K562 (cell line): ENCODE data around the gene ABCC10. TPM values are rescaled to one million over a fixed set of nuclear protein-coding genes. Genes with fewer than 3 reads are reported as not detected.
A peak's percentile ranks its signal among the peaks of the same experiment; 100 is the strongest.

Source experiments
- ESRRA ChIP-seq: fragments of 450-650 bp; IDR thresholded peaks from 2 replicates; pipeline ENCODE4 v1.6.1; 2014; ENCODE audit warnings: low read depth, mild to moderate bottlenecking, moderate library complexity, borderline replicate concordance
- FOXP4 ChIP-seq: sonication (generic); formaldehyde crosslinking; IDR thresholded peaks from 2 replicates; pipeline ENCODE4 v1.8.0; 2022; ENCODE audit warnings: mild to moderate bottlenecking, missing genetic modification reagents, borderline replicate concordance
- GTF2E2 ChIP-seq: fragments of 200-800 bp; sonication (Bioruptor generic); IDR thresholded peaks from 2 replicates; pipeline ENCODE4 v1.6.1; 2016; ENCODE audit warnings: missing genetic modification characterization, missing compliant biosample characterization
- MTF1 ChIP-seq: fragments of 250-450 bp; sonication (Bioruptor Pico); IDR thresholded peaks from 2 replicates; pipeline ENCODE4 v1.9.0; 2021; ENCODE audit warnings: moderate library complexity, mild to moderate bottlenecking, inconsistent platforms, borderline replicate concordance
- NONO ChIP-seq, 2 experiments: fragments of 200-400 bp in 1 of 2; fragments of 450-650 bp in 1 of 2; formaldehyde crosslinking in 1 of 2; IDR thresholded peaks; 2 replicates each; pipeline ENCODE4 v1.6.1; 2017; ENCODE audit warnings: low read depth in 2 of 2, mild to moderate bottlenecking in 2 of 2, moderate library complexity in 2 of 2, low read length in 1 of 2
- POLR2B ChIP-seq: fragments of 450-650 bp; IDR thresholded peaks from 2 replicates; pipeline ENCODE4 v1.6.1; 2018; ENCODE audit warnings: low read depth; ENCODE audit not compliant: partially characterized antibody
- POLR2G ChIP-seq: fragments of 200-400 bp; formaldehyde crosslinking; IDR thresholded peaks from 2 replicates; pipeline ENCODE4 v1.6.1; 2017; ENCODE audit warnings: low read depth, mild to moderate bottlenecking, antibody characterized with exemption, low read length, moderate library complexity
- SAFB ChIP-seq: fragments of 200-400 bp; formaldehyde crosslinking; IDR thresholded peaks from 2 replicates; pipeline ENCODE4 v1.6.1; 2017; ENCODE audit warnings: low read depth, low read length, borderline replicate concordance
- SFPQ ChIP-seq: fragments of 200-400 bp; formaldehyde crosslinking; IDR thresholded peaks from 2 replicates; pipeline ENCODE4 v1.6.1; 2017; ENCODE audit warnings: mild to moderate bottlenecking, low read depth, low read length, moderate library complexity
- SREBF2 ChIP-seq: sonication (generic); formaldehyde crosslinking; IDR thresholded peaks from 2 replicates; pipeline ENCODE4 v1.4.0; 2020; ENCODE audit warnings: mild to moderate bottlenecking, missing genetic modification reagents
- THRB ChIP-seq: fragments of 450-650 bp; formaldehyde crosslinking; conservative IDR thresholded peaks from 2 replicates; pipeline ENCODE4 v1.4.0; 2022; ENCODE audit warnings: mild to moderate bottlenecking, missing genetic modification characterization
- YY1 ChIP-seq, 3 experiments: IDR thresholded peaks; 2 replicates each; pipeline ENCODE4 v1.6.1; 2011; ENCODE audit warnings: low read length in 2 of 3, mild to moderate bottlenecking in 2 of 3, moderate library complexity in 2 of 3, borderline replicate concordance in 1 of 3, control low read depth in 1 of 3, low read depth in 1 of 3; ENCODE audit not compliant: insufficient read depth in 3 of 3, insufficient replicate concordance in 2 of 3, control insufficient read depth in 1 of 3, insufficient read length in 1 of 3; ENCODE audit errors: extremely low read depth in 1 of 3
- ZBTB2 ChIP-seq: fragments of 450-650 bp; IDR thresholded peaks from 2 replicates; pipeline ENCODE4 v1.6.1; 2016; ENCODE audit warnings: antibody characterized with exemption
- ZBTB34 ChIP-seq: fragments of 250-450 bp; sonication (Bioruptor Pico); IDR thresholded peaks from 2 replicates; pipeline ENCODE4 v1.8.0; 2021; ENCODE audit warnings: mild to moderate bottlenecking, moderate library complexity
- ZNF143 ChIP-seq: sonication (generic); formaldehyde crosslinking; IDR thresholded peaks from 2 replicates; pipeline ENCODE4 v1.9.0; 2022; ENCODE audit warnings: mild to moderate bottlenecking, missing genetic modification reagents
- ZNF76 ChIP-seq: fragments of 250-450 bp; sonication (Bioruptor Pico); IDR thresholded peaks from 2 replicates; pipeline ENCODE4 v1.4.0; 2020; ENCODE audit warnings: mild to moderate bottlenecking, moderate library complexity, borderline replicate concordance
- polyA plus RNA-seq, 8 experiments: library from polyadenylated mRNA; depleted of rRNA in 4 of 8; stranded (reverse) in 5 of 8; unstranded in 3 of 8; fragments of >200 nt; fragmentation: Nextera tagmentation in 2 of 8; fragmentation: Illumina TruSeq in 1 of 8; extraction: Ambion mirVana in 2 of 8; extraction: Trizol in 1 of 8; gene quantifications; 2 replicates each; pipeline versions ENCODE4 v1.2.1 to v1.2.3, GENCODE V29; 2011 to 2014; ENCODE audit warnings: inconsistent platforms in 1 of 8, missing spikeins in 1 of 8
- total RNA-seq, 7 experiments: library from RNA; depleted of rRNA in 6 of 7; stranded (reverse); fragments of >200 nt in 6 of 7; fragmentation: Illumina TruSeq in 2 of 7; extraction: Trizol in 2 of 7; gene quantifications; 2 replicates each; pipeline versions ENCODE4 v1.2.1 to v1.2.3, GENCODE V29; 2011 to 2021; ENCODE audit warnings: low replicate concordance in 1 of 7

The ABCC10 gene
- total and polyA plus RNA-seq, 9 of the 15 experiments (the other 6 are each of a cell fraction or from before 2014, with no cell fraction given) = 2.4 to 29.1 (median 13.7) TPM

GRCh38 chr6:43477235-43478007 lies 50.1 kb downstream of the ABCC10 start, which contains the start of gene TJAP1 (continued):
- TF ChIP-seq POLR2G (peak; percentile 99), ZNF143 (CRISPR knock-in tag) (peak; percentile 82), THRB (CRISPR knock-in tag) (0 out of 2 replicates have a peak, but pooled peaks have one; percentile 7), POLR2B (peak; percentile 94), SFPQ (no peak), ZBTB2 (peak; percentile 66; the same call in 1 of the 2 replicates), NONO (IDR thresholded peaks at IDR 0.05; ENCODE audit: low read depth in 2 of 2, low read length in 1 of 2) (peak in 1 of 2 experiments; percentile 56; a peak in 1 of 4 replicates), SREBF2 (CRISPR knock-in tag) (no peak), MTF1 (CRISPR knock-in tag) (no peak), ZNF76 (CRISPR knock-in tag) (no peak), FOXP4 (peak; percentile 57; the same call in 1 of the 2 replicates), SAFB (peak; percentile 58; the same call in 1 of the 2 replicates), ESRRA (peak; percentile 13; the same call in 1 of the 2 replicates), GTF2E2 (tag) (peak; percentile 75; the same call in 1 of the 2 replicates), YY1 (IDR thresholded peaks at IDR 0.05; ENCODE audit: borderline replicate concordance in 1 of 3, control insufficient read depth in 1 of 3, extremely low read depth in 1 of 3, insufficient read depth in 3 of 3, insufficient read length in 1 of 3, insufficient replicate concordance in 2 of 3, low read depth in 1 of 3, low read length in 2 of 3) (peak; percentile 88 to 98 (median 97)), ZBTB34 (CRISPR knock-in tag) (no peak)
